Naive thymus-derived CD4-positive, alpha-beta T cell (primary cell): Measurements from ENCODE around the gene NPTXR. TPM values are rescaled to one million over a fixed set of nuclear protein-coding genes. Genes with fewer than 3 reads are reported as not detected.

ENCODE experiments used
- ATAC-seq: fragments of 150-1000 bp; cut with Tn5 transposase; 2 replicates; pipeline ENCODE4 v1.10.0; 2021; ENCODE audit warnings: mild to moderate bottlenecking, moderate library complexity
- CTCF ChIA-PET: fragments of 350-600 bp; sonication (Branson Sonifier 250); formaldehyde crosslinking; loops from one replicate; lab custom pipeline; 2021; ENCODE audit warnings: antibody characterized with exemption; lab: Charles Lee
- POLR2A ChIA-PET: fragments of 350-600 bp; sonication (Branson Sonifier 250); formaldehyde crosslinking; loops from one replicate; lab custom pipeline; 2021; ENCODE audit warnings: antibody characterized with exemption, inconsistent platforms; lab: Charles Lee
- DNase-seq, 9 donors: peaks; one replicate each; pipeline versions ENCODE4 v3.0.0 to v3.0.0-alpha.2; 2020 to 2022; ENCODE audit warnings: mixed read lengths in 1 of 9
- H3K27ac ChIP-seq: one replicate; pipeline ENCODE4 v1.7.0; 2013; ENCODE audit warnings: mild to moderate bottlenecking, low read depth, low read length, moderate library complexity
- H3K27me3 ChIP-seq, 2 donors: one replicate each; pipeline ENCODE4 v1.7.0; 2013; ENCODE audit warnings: low read length in 2 of 2, mild to moderate bottlenecking in 2 of 2, moderate library complexity in 2 of 2; ENCODE audit not compliant: control insufficient read depth in 2 of 2, insufficient read depth in 2 of 2
- H3K36me3 ChIP-seq, 3 experiments: 1 replicate in 2 of 3; 2 replicates in 1 of 3; pipeline ENCODE4 v1.7.0; 2013; ENCODE audit warnings: low read length in 3 of 3, mild to moderate bottlenecking in 3 of 3, moderate library complexity in 1 of 3; ENCODE audit not compliant: insufficient read depth in 3 of 3, control insufficient read depth in 2 of 3
- H3K4me1 ChIP-seq, 2 donors: one replicate each; pipeline ENCODE4 v1.7.0; 2013; ENCODE audit warnings: low read length in 2 of 2, mild to moderate bottlenecking in 2 of 2, moderate library complexity in 1 of 2; ENCODE audit not compliant: control insufficient read depth in 2 of 2, insufficient read depth in 2 of 2
- H3K4me3 ChIP-seq: 2 replicates; pipeline ENCODE4 v1.7.0; 2013; ENCODE audit warnings: mild to moderate bottlenecking, low read length
- H3K9me3 ChIP-seq, 3 experiments: 1 replicate in 2 of 3; 2 replicates in 1 of 3; pipeline ENCODE4 v1.7.0; 2013; ENCODE audit warnings: low read length in 3 of 3; ENCODE audit not compliant: control insufficient read depth in 2 of 3
- H3K27ac Mint-ChIP-seq, 9 donors: one replicate each; pipeline ENCODE4 v1.8.0; 2020 to 2022; ENCODE audit warnings: mixed read lengths in 9 of 9, mild to moderate bottlenecking in 8 of 9, moderate library complexity in 5 of 9, inconsistent platforms in 2 of 9
- H3K27me3 Mint-ChIP-seq, 5 donors: one replicate each; pipeline ENCODE4 v1.8.0; 2021 to 2022; ENCODE audit warnings: mixed read lengths in 5 of 5, mild to moderate bottlenecking in 1 of 5
- H3K36me3 Mint-ChIP-seq, 5 donors: one replicate each; pipeline ENCODE4 v1.8.0; 2020 to 2022; ENCODE audit warnings: mixed read lengths in 5 of 5, mild to moderate bottlenecking in 3 of 5, inconsistent platforms in 1 of 5
- H3K4me1 Mint-ChIP-seq, 7 donors: one replicate each; pipeline ENCODE4 v1.8.0; 2020 to 2022; ENCODE audit warnings: mixed read lengths in 7 of 7, mild to moderate bottlenecking in 3 of 7, inconsistent platforms in 1 of 7
- H3K4me3 Mint-ChIP-seq, 10 donors: one replicate each; pipeline ENCODE4 v1.8.0; 2020 to 2022; ENCODE audit warnings: mild to moderate bottlenecking in 10 of 10, mixed read lengths in 10 of 10, moderate library complexity in 6 of 10, inconsistent platforms in 2 of 10
- H3K9me3 Mint-ChIP-seq, 11 donors: one replicate each; pipeline ENCODE4 v1.8.0; 2020 to 2022; ENCODE audit warnings: mixed read lengths in 11 of 11, mild to moderate bottlenecking in 4 of 11, inconsistent platforms in 1 of 11, moderate library complexity in 1 of 11
- intact Hi-C, 2 donors: fragments of 100-400 bp; cut with micrococcal nuclease; formaldehyde crosslinking; loops; one replicate each; pipeline ENCODE4 v1.15.1; 2023
- polyA plus RNA-seq, 2 donors: library from polyadenylated mRNA; unstranded; fragments of 300-500 nt; fragmentation: Illumina TruSeq; gene quantifications; one replicate each; pipeline ENCODE4 v1.2.3, GENCODE V29; 2021
- total RNA-seq, 6 experiments: library from RNA in 5 of 6; stranded (reverse) in 5 of 6; gene quantifications; 1 replicate in 5 of 6; 2 replicates in 1 of 6; pipeline ENCODE4 v1.2.3 and lab custom pipeline; 2021 to 2026

Gene NPTXR
- total and polyA plus RNA-seq, 7 experiments from 2014 or later: 0.85 to 12.9 (median 4.4) TPM

DNA sequence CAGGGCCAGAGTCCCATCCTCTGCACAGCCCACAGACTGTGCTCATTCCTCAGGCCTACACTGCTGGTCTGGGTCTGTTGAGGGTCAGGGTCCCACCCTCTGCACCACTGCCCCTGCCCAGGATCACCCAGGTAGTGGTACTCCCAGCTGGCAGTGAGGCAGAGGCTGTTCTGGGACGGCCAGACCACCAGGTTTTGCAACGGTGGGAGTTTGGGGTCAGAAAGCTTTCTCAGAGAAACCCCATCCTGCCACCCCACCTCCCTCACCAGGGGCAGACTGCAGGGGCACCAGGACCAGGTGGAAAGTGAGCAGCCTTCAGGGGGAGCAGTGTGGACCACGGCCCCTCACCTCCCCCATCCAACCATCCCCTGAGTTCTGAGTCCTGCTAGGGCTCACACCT, 10.8 kb downstream of the NPTXR start:
- intact Hi-C loops: no loop called here
- Mint-ChIP-seq H3K9me3 (no peaks in the 10 kb centered on the region), H3K27me3 (peaks cover 0 to 2% (median 0%) of the 10 kb centered on the region in 5 donors), H3K4me1 (peaks cover 0 to 2% (median 0%) of the 10 kb centered on the region in 7 donors), H3K27ac (no peak overlapping the region), H3K4me3 (no peak overlapping the region), H3K36me3 (peaks cover 0 to 7% (median 0%) of the 10 kb centered on the region in 5 donors)
- Histone ChIP-seq H3K36me3 (no peaks in the 10 kb centered on the region), H3K27ac (no peak overlapping the region), H3K27me3 (no peaks in the 10 kb centered on the region), H3K4me3 (no peak overlapping the region), H3K4me1 (no peaks in the 10 kb centered on the region), H3K9me3 (no peaks in the 10 kb centered on the region)
- ATAC-seq (no peak), DNase-seq (no peak)
- POLR2A ChIA-PET: no interaction called here
- CTCF ChIA-PET: no interaction called here

DNA sequence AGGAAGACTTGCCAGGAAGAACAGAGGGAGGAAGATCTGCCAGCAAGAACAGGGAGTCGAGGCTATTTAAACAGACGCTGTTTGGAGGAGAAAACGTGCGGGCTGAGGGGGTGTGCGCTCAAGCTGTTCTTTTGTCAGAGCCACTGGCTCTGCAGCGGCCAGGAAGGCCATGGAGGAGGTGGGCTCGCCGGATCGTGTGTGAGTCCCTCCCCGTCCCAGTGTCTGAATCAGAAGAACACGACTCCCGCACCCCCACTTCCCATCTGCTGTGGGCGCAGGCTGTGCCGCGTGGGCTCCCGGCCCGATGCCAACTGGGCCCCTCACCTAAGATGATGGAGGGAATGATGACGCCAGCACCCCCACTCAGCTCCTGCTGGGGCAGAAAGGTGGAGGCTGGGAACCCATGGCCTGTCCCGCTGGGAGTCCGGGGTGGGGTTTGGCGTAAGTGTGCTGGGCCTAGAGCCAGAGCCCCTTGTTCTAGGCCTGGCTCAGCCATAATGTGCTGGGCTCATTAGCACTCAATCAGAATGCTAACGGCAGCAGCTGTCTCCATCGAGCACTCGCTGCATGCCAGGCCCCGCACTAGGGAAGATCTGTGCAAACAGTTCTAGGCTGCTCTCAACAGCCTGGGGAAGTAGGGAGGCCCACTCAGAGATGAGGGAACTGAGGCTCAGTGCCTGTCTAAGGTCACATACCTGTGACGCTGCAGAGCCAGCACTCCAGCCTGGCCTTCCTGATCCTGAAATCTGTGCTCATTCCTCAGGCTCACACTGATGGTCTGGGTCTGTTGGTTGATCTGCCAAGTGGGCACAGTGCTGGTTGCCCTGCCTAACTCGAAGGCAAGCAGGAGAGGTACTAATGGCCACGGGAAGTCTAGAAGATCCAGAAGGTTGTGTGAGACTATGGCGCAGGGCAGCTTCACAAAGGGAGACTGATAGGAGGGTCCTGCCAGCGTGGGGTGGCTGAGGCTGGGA, 11.5 kb downstream of the NPTXR start:
- Mint-ChIP-seq H3K4me1 (peaks cover 0 to 2% (median 0%) of the 10 kb centered on the region in 7 donors), H3K4me3 (no peak overlapping the region), H3K36me3 (peaks cover 0 to 14% (median 0%) of the 10 kb centered on the region in 5 donors), H3K27me3 (peaks cover 0 to 2% (median 0%) of the 10 kb centered on the region in 5 donors), H3K27ac (no peak overlapping the region), H3K9me3 (no peaks in the 10 kb centered on the region)
- Histone ChIP-seq H3K27me3 (no peaks in the 10 kb centered on the region), H3K27ac (no peak overlapping the region), H3K4me3 (no peak overlapping the region), H3K36me3 (no peaks in the 10 kb centered on the region), H3K4me1 (no peaks in the 10 kb centered on the region), H3K9me3 (no peaks in the 10 kb centered on the region)
- DNase-seq (no peak), ATAC-seq (no peak)
- POLR2A ChIA-PET: no interaction called here
- CTCF ChIA-PET: interaction anchor here (0.5 to 0.7 kb wide), 2 partner anchors 62 to 1857 kb away, joined by 3 to 5 read pairs; no protein-coding TSS in a partner anchor
- intact Hi-C loops: no loop called here

GRCh38 chr22:38831166-38831945, 12.5 kb downstream of the NPTXR start:
- no peak overlapping the region for H3K4me3 Mint-ChIP-seq
- Histone ChIP-seq H3K4me1 (no peaks in the 10 kb centered on the region), H3K27me3 (no peaks in the 10 kb centered on the region), H3K4me3 (no peak overlapping the region), H3K27ac (no peak overlapping the region), H3K36me3 (no peaks in the 10 kb centered on the region), H3K9me3 (no peaks in the 10 kb centered on the region)
- ATAC-seq: peak; percentile 27
- no peaks in the 10 kb centered on the region for H3K27me3 Mint-ChIP-seq
- no peak for DNase-seq
- no peaks in the 10 kb centered on the region for H3K9me3 Mint-ChIP-seq
- intact Hi-C loops: no loop called here
- H3K4me1 Mint-ChIP-seq: peaks cover 0 to 2% (median 0%) of the 10 kb centered on the region in 7 donors
- peaks cover 0 to 18% (median 0%) of the 10 kb centered on the region in 5 donors for H3K36me3 Mint-ChIP-seq
- ChIA-PET CTCF (interaction anchor here (0.7 kb wide), 1 partner anchor 61 kb away, joined by 3 read pairs; no protein-coding TSS in a partner anchor), POLR2A (no interaction called here)
- H3K27ac Mint-ChIP-seq: no peak overlapping the region

DNA sequence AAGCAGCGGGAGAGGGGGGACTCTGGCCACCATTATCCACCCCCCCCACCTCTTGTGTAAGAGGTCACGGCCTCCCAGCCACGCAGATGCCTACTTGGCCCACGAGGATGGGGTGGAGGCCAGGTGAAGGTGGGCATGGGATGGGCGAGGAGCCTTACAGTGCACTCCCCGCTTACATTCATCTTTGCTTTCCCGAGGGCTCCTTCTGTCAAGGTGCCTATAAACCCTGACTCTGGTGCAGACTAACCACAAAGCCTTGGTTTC, 13.1 kb downstream of the NPTXR start:
- CTCF ChIA-PET: no interaction called here
- Mint-ChIP-seq H3K27ac (no peak overlapping the region), H3K4me3 (no peak overlapping the region), H3K4me1 (peaks cover 0 to 2% (median 0%) of the 10 kb centered on the region in 7 donors), H3K27me3 (no peaks in the 10 kb centered on the region), H3K9me3 (no peaks in the 10 kb centered on the region), H3K36me3 (peaks cover 0 to 20% (median 0%) of the 10 kb centered on the region in 5 donors)
- DNase-seq: no peak
- ATAC-seq: no peak
- Histone ChIP-seq H3K4me1 (no peaks in the 10 kb centered on the region), H3K36me3 (no peaks in the 10 kb centered on the region), H3K9me3 (no peaks in the 10 kb centered on the region), H3K27me3 (no peaks in the 10 kb centered on the region), H3K27ac (no peak overlapping the region), H3K4me3 (no peak overlapping the region)
- intact Hi-C loops: no loop called here
- POLR2A ChIA-PET: no interaction called here

DNA sequence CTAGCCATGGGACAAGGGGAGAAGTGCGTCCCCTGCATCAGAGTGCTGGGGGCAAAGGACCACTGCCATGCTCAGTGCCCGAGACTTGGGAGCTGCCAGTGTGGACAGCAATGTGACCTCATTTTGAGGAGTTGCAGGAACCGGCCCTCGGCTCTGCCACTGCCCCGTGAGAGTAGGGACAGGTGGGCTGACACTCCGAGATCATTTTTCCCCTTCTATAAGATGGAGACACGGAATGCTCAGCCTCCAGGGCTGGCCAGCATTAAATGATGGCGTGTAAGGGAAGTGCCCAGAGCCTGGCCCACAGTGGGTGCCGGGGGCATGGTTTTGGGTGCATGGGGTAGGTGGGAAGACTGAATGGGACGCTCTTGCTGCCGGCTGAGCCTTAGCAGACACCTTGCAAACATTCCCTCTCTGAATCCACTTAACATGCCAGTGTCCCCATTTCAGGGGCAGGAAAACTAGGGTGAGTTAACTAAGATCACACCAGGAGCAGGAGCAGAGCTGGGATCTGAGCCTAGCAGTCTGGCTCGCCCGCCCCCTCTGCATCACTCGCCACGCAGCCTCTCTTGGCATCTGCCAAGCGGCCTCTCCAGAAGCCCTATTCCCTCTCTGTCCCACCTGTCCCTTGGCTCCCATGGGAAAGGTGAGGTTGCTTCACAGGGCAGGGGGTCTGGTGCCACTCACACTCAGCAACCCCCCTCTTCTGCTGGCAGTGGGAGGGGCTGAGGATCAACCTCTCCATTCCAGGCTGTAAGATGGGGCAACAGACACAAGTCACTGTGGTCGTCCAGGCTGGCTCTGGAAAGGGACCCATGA, 13.6 kb downstream of the NPTXR start:
- peaks cover 0 to 20% (median 0%) of the 10 kb centered on the region in 5 donors for H3K36me3 Mint-ChIP-seq
- H3K4me3 ChIP-seq: no peak overlapping the region
- no peaks in the 10 kb centered on the region for H3K27me3 Mint-ChIP-seq
- no peak overlapping the region for H3K4me3 Mint-ChIP-seq
- CTCF ChIA-PET: interaction anchor here (1.1 kb wide), 1 partner anchor 66 kb away, joined by 3 read pairs; no protein-coding TSS in a partner anchor
- POLR2A ChIA-PET: no interaction called here
- no peak for DNase-seq
- no peaks in the 10 kb centered on the region for H3K9me3 ChIP-seq
- H3K27ac ChIP-seq: no peak overlapping the region
- no peaks in the 10 kb centered on the region for H3K9me3 Mint-ChIP-seq
- no peak overlapping the region for H3K27ac Mint-ChIP-seq
- H3K27me3 ChIP-seq: no peaks in the 10 kb centered on the region
- intact Hi-C loops: no loop called here
- H3K4me1 Mint-ChIP-seq: peaks cover 0 to 2% (median 0%) of the 10 kb centered on the region in 7 donors
- H3K4me1 ChIP-seq: no peaks in the 10 kb centered on the region
- H3K36me3 ChIP-seq: no peaks in the 10 kb centered on the region
- no peak for ATAC-seq

GRCh38 chr22:38829485-38829884, 14.3 kb downstream of the NPTXR start:
- ChIA-PET CTCF (interaction anchor here (1.1 kb wide), 1 partner anchor 65 kb away, joined by 3 read pairs; no protein-coding TSS in a partner anchor), POLR2A (no interaction called here)
- no peaks in the 10 kb centered on the region for H3K9me3 ChIP-seq
- no peak for ATAC-seq
- H3K27me3 ChIP-seq: no peaks in the 10 kb centered on the region
- no peak overlapping the region for H3K27ac ChIP-seq
- peaks cover 0 to 2% (median 0%) of the 10 kb centered on the region in 7 donors for H3K4me1 Mint-ChIP-seq
- H3K36me3 ChIP-seq: no peaks in the 10 kb centered on the region
- no peak overlapping the region for H3K4me3 ChIP-seq
- no peaks in the 10 kb centered on the region for H3K9me3 Mint-ChIP-seq
- DNase-seq: no peak
- H3K4me3 Mint-ChIP-seq: no peak overlapping the region
- no peaks in the 10 kb centered on the region for H3K4me1 ChIP-seq
- intact Hi-C loops: no loop called here
- peaks cover 0 to 20% (median 0%) of the 10 kb centered on the region in 5 donors for H3K36me3 Mint-ChIP-seq
- H3K27me3 Mint-ChIP-seq: no peaks in the 10 kb centered on the region
- H3K27ac Mint-ChIP-seq: no peak overlapping the region
